ENCODE data around the gene SUMO3. TPM values are rescaled to one million over a fixed set of nuclear protein-coding genes. Genes with fewer than 3 reads are reported as not detected.

SUMO3 gene
- total and polyA plus RNA-seq, 2 of the 13 experiments (the other 11 are each of a cell fraction or from before 2014, with no cell fraction given): 51.4 to 92.4 TPM

GRCh38 chr21:44848821-44849521 lies 31.1 kb upstream of the SUMO3 start (continued):
- TF ChIP-seq ZBTB33 (CRISPR knock-in tag; IDR thresholded peaks at IDR 0.05): peak; percentile 23; the same call in 1 of the 2 replicates
- TF ChIP-seq E2F5 (CRISPR knock-in tag; conservative IDR thresholded peaks at IDR 0.05): no peak
- peak; percentile 94 for TF ChIP-seq AKAP8 (CRISPR knock-in tag; IDR thresholded peaks at IDR 0.05)
- TF ChIP-seq ZNF460 (CRISPR knock-in tag; IDR thresholded peaks at IDR 0.05; ENCODE audit: borderline replicate concordance): no peak
- no peak for TF ChIP-seq AFF4 (CRISPR knock-in tag; IDR thresholded peaks at IDR 0.05)
- TF ChIP-seq GATA4 (IDR thresholded peaks at IDR 0.05; ENCODE audit: borderline replicate concordance, low read depth): no peak; the same call in 1 of the 2 replicates
- TF ChIP-seq ZMAT3 (CRISPR knock-in tag; conservative IDR thresholded peaks at IDR 0.05): 0 out of 2 replicates have a peak, but pooled peaks have one; percentile 16
- no peak for TF ChIP-seq ASH2L (IDR thresholded peaks at IDR 0.05; ENCODE audit: insufficient read length, low read depth, low read length)
- no peak for TF ChIP-seq ZSCAN5A (CRISPR knock-in tag; IDR thresholded peaks at IDR 0.05; ENCODE audit: borderline replicate concordance)
- no peak for TF ChIP-seq ZNF749 (CRISPR knock-in tag; IDR thresholded peaks at IDR 0.05; ENCODE audit: borderline replicate concordance)
